GM21360 (cell line): ENCODE data around the gene CACNA1E.

Source experiments
- ATAC-seq: cut with Tn5 transposase; IDR thresholded peaks from one replicate; pipeline ENCODE4 v1.9.1; 2021; ENCODE audit warnings: mild to moderate bottlenecking, moderate library complexity; ENCODE audit not compliant: unreplicated experiment

The CACNA1E gene

GRCh38 chr1:181559142-181559541 is 75.8 kb downstream of the CACNA1E start:
- no peak for ATAC-seq

DNA sequence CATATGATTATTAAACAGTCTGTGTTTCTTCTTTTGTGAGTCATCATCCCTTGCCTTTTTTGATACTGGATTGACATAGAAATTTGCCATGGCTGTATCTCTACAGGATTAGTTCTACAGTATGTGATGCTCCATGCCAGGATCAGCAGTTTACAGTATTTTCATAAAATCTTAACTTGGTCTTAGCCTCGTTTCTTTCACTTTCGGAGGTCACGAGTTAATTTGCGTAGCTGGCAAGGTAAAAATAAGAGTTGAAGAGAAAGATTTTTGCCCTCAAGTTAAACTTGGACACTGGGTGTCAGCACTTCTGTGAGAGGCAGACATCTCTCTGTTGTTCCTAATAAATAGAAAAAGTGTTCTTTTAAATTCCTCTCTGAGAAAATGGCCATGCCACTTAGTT is 79.1 kb downstream of the CACNA1E start:
- ATAC-seq: no peak

- no peak for ATAC-seq
Observed at GRCh38 chr1:181568736-181569135, 85.4 kb downstream of the CACNA1E start.

- no peak for ATAC-seq
Observed at GRCh38 chr1:181577475-181577874, 94.2 kb downstream of the CACNA1E start.

- no peak for ATAC-seq
Observed at GRCh38 chr1:181583598-181583997, 100.3 kb downstream of the CACNA1E start.

- ATAC-seq: no peak
Observed at GRCh38 chr1:181587870-181588438, 104.6 kb downstream of the CACNA1E start.

DNA sequence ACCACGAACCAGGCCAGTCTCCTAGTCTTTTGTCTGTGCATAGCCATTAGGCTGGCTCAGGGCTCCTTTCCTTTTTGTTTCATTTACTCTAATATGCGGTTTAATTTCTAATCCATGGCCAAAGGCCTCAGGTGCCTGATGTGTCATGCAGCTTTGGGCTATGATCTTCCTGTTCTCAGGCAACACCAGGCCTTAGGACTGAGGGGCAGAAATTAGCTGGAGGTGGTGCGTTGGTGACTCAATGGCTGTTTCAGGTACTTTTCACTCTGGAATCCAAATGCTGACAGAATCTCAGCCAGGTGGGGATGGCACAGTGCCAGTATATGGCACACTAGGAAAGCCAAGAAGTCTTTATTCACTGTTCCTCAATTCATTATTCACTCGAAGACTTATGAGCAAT is 105.3 kb downstream of the CACNA1E start:
- no peak for ATAC-seq

- ATAC-seq: no peak
Observed at GRCh38 chr1:181592255-181592859, 109.0 kb downstream of the CACNA1E start.

- ATAC-seq: no peak
Observed at GRCh38 chr1:181593042-181593441, 109.7 kb downstream of the CACNA1E start.

DNA sequence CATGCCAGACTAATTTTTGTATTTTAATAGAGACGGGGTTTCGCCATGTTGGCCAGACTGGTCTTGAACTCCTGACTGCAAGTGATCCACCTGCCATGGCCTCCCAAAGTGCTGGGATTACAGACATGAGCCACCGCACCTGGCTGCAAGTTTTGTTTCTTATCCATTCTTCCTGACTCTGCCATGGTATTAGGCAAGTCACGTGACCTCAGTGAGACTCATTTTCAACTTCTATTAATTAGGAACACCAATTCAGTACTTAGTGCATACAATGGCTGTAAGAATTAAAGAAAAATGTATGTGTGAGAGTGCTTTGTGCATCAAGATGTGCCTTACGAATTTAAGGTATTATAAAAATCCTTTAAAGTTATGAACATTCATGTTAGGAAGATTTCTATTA is 111.2 kb downstream of the CACNA1E start:
- no peak for ATAC-seq

- no peak for ATAC-seq
Observed at GRCh38 chr1:181595234-181595633, 111.9 kb downstream of the CACNA1E start.

DNA sequence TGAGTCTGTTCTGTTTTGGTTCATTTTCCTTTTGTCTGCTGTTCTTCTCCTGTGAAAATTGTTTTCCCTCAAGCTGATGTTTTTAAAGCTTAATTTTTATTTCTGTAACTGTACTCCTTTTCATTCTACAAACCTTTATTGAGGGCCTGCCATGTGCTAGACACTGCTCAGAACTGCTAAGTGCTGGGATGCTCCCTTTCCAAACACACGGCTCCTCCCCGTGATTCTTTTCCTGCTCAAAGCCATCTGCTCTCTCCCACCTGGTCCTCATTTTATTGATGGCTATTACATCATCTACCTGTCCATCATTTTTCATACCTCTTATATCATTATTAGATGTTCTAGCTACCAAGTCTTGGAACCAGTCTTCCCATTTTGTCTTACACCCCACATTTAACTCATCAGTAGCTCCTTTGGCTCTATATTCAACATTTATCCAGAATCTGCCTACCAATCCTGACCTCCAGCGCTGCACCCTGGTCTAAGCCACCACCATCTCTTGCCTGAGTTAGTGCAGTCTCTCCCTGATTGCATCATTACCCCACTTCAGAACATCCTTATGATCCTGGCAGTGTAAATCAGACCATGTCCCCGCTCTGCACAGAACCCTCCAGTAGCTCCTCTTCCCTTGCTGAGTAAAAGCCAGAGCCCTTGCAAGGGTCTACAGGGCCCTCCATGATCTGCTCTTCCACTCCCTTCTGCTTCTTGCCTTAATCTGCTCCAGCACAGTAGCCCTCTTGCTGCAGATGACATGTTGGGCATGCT is 118.1 kb downstream of the CACNA1E start:
- no peak for ATAC-seq

DNA sequence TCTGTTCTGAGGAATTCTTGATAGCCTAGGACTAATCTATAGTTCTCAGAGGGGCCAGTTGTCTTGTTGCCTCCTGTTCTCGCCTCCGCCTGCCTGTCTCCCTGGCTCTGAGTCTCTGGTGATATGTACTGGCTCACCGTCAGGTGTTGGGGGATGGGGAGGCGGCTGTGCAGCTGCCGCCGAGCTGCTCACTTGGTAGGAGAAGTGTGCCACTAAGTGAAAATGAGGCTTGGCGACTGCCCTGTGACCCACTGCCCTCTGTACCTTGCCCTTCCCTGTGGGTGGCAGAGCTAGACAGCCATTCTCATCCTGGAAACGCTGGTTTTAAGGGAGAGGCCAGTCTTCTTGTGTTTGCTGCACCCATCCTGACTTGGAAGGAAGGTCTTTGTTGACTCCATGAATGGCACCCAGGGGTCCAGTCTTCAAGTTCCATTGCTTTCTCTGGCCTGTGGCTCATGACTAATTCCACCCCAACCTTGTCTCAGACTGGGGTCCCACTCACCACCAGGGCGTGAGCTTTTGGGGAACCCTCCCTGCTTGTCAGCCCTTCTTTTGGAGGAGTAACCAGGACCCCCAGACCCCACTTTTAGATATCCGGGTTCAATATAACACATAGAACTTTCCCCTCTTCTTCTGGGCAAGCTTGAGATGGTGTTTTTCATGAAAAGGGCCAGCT is 120.6 kb downstream of the CACNA1E start:
- ATAC-seq: no peak

- no peak for ATAC-seq
Observed at GRCh38 chr1:181604482-181605249, 121.3 kb downstream of the CACNA1E start.

DNA sequence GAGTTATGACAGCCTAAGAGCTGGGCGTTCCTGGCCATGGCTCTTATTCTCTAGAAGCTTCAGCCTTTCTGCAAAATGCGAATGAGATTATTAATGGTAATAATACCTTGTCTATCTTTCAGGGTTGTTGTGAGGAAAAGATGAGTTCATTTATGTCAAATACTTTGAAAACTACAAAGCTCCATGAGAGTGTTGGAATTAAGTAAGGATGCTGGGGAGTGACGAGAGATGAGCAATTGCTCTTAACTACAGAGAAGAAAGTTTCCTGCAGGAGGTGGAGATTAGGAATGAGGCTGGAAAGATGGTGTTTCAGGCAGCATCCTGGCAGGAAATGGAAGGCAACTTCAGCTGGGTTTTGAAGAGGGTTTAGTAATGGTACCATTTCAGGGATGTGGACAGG is 124.2 kb downstream of the CACNA1E start:
- ATAC-seq: no peak

DNA sequence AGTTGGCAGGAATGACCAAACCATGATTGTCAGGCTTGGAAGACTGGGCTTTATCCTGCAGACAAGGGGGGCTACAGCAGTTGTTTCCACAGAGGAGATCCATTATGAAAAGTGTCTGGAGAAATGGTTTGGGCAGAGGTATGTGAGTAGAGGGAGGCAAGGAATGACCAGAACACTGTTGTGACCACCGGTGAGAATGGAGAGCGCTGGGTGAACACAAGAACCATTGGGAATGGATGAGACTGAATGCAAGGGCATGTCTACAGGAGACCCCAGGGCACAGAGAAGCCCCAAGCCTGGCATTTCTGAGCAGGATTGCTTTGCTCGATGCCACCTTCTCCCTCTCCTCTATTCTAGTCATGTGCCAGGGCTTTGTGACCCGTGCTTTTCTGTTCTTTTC is 125.1 kb downstream of the CACNA1E start:
- no peak for ATAC-seq

DNA sequence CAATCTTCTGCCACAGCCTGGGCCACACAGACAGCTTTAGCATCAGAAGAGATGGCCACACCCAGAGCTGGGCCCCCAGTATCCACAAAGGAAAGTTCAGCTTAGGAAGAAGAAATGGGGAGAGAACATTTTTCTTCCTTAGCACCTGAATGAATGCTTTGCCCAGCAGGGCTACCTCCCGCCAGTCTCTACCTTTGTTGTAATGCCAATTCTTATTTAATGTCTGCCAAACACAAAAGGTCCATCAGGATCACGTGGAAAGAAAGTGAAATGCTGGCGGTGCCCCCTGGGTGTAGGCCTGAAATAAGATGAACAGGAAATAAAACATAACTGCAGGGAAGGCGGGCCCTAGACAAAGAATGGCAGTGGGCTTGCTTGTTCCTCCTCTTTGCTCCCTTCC is 125.6 kb downstream of the CACNA1E start:
- ATAC-seq: no peak

DNA sequence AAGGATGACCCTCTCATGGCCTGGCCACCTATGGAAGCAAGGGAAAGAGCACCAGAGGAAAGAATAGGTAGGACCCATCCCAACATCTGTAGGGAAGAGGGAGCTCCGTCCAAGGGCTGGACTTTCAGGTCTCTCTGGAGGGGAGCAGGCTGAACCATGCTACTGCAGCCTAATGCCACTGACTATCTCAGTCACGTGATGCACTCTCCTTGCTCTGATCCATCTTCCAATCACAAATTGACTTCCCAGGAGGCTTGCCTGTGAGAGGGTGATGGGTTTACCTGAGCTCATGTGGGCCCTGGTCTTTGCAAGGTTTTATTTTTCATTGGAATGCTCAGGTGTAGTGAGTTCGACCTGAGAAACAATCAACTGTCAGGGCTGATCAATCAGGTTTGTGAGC is 128.8 kb downstream of the CACNA1E start:
- no peak for ATAC-seq

DNA sequence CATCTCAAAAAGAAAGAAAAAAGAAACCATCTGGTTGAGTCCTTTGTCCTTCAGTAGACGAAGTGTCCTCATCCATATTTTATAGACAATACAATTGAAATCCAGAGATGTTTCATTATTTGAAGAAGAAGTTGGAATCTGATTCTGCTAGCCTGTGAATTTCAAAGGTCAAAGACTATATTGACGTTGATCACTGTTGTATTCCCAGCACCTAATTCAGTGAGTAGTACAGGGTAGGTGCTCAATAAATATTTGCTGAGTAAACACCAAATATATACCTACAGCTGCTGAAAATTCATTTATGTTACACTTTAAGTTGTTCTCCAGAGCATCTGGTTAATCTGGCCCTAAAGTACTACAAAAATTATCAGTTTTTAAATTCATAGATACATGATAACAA is 135.2 kb downstream of the CACNA1E start:
- no peak for ATAC-seq

- ATAC-seq: no peak
Observed at GRCh38 chr1:181620183-181620582, 136.9 kb downstream of the CACNA1E start.

DNA sequence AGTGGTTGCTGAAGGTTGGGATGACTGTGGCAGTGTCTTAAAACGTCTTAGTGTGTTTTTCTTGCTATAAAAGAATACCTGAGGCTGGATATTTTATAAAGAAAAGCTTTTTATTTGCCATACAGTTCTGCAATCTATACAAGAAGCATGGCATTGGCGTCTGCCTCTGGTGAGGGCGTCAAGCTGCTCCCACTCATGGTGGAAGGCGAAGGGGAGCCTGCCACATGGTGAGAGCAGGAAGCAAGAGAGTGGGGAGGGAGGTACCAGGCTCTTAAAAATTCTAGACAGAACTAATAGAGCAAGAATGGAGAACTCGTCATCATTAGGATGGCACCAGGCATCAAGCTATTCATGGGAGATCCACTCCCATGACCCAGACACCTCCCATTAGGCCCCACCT is 140.5 kb downstream of the CACNA1E start:
- ATAC-seq: no peak
